OCI-M2 (cell line): Measurements from ENCODE around the gene TANK.
"Not testable (repeated sequence)": the region's sequence is repeated elsewhere in the genome, so short reads cannot be mapped to it uniquely, and the experiment has no call there.

Experiments
- DNase-seq: peaks from one replicate; lab custom pipeline; 2025; ENCODE audit not compliant: unreplicated experiment; lab: John Stamatoyannopoulos, UW

The TANK gene

GRCh38 chr2:161223139-161223732 lies 63.0 kb downstream of the TANK start:
- no peak for DNase-seq

GRCh38 chr2:161228511-161229240 lies 68.4 kb downstream of the TANK start:
- DNase-seq, result no peak

DNA sequence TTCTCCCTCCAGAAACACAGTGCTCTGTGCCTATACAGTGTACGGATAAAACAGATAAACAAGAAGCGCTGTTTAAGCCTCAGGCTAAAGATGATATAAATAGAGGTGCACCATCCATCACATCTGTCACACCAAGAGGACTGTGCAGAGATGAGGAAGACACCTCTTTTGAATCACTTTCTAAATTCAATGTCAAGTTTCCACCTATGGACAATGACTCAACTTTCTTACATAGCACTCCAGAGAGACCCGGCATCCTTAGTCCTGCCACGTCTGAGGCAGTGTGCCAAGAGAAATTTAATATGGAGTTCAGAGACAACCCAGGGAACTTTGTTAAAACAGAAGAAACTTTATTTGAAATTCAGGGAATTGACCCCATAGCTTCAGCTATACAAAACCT lies 70.7 kb downstream of the TANK start:
- no peak for DNase-seq

DNA sequence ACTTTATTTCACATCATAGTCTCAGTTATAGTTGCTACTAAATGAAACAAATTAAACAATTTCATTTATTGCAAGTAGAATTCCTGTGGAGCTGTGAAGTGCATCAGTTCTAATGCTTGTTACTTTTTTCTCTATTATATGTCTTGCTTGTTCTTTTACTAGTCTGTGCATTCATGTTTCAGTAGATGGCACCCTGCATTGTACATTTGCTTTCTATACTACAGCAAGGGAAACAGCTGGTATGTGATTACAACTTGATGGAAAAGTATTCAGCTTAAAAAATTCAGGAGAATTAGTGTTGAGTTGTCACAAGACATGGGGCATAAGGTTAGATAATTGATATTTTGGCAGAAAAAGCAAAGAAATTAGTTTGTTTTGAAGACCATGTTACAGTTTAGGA lies 72.3 kb downstream of the TANK start:
- DNase-seq, result no peak

DNA sequence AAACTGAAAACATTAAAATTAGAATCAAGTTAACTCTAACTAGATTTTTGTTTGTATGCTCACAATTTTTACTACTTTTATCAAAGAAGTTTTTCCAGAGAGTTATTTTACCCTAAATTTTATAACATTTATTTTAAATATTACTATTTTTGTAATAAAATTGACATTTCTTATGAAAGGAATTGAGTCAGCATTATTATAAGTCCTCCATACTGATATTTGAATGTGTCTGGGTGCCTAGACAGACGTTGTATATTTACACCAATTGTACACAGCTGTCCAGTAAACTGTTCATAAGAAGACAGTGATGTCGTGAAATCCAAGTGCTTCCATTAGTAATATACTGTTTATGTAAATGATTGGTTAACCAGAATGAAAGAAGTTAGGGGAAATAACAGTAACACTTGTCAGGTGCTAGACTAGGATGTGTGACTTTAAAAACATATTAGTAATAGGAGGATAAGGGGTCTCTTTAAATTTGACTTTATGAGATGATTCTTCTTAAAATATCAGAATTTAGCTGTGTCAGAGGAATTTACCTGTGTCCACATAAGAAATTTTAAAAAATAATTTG lies 73.7 kb downstream of the TANK start:
- DNase-seq, result no peak

- DNase-seq, result no peak
These were observed 74.4 kb downstream of the TANK start for GRCh38 chr2:161234627-161235026.

DNA sequence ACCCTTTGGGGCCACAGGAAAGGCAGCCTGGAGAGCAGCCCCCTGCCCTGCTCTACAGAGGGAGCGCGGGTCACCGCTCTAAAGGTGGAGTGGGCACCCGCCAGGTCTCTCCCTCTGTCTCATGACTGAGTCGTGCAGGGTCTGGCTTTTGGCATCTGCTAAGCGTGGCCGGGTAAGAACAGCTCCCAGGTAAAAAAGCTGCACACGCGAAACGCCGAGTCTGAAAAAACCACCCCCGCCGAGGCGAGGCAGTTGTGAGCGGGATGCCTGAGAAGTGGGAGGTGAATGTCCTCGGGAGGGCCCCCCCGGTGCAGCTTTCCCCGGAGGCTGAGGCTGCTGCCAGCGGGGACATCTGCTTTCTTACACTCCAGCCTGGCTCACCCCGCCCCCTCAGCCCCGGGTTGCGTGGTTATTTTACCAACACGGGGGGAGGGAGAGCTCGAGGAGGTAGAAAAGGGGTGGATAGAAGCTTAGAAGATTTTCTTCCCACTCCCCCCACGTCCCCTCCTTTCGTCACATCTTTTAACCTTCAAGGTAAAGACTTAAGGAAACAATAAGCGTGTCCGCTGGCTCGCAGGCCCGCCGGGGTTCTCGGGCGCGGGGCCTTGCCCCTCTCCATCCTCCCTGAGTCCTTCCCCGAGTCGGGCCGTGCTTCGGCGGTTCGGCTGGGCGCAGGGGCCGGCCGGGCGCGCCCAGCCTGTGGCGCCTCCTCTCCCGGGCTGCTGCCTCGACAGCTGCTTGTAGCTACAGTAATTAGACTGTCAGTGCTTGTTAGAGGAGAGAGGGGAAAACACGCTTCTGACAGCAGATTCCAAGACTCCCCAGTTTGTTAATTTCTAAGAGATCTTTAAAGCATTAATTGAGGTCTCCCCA lies 77.4 kb downstream of the TANK start:
- no peak for DNase-seq

GRCh38 chr2:161238265-161238559 lies 78.0 kb downstream of the TANK start:
- DNase-seq, result no peak

- DNase-seq, result no peak
These were observed 78.5 kb downstream of the TANK start for GRCh38 chr2:161238560-161239325.

GRCh38 chr2:161239326-161240109 lies 79.3 kb downstream of the TANK start:
- no peak for DNase-seq

DNA sequence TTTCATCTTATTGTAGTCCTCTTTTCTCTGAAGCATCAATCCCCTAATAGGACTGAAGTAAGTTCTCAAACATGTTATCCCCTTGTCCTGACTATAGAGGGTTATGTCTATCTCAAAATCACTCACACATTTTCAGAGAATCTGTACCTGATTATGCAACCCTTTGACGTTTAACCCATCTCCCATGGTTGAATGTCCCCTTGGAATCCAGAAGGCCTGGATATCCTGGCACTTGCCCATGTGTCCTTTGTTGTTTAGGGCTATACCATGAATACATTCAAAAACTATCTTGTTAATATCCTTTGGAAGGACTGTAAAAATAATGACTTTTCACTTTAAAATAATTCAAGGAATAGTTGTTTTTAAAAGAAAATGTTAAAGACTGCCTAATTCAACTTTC lies 81.7 kb downstream of the TANK start:
- no peak for DNase-seq

DNA sequence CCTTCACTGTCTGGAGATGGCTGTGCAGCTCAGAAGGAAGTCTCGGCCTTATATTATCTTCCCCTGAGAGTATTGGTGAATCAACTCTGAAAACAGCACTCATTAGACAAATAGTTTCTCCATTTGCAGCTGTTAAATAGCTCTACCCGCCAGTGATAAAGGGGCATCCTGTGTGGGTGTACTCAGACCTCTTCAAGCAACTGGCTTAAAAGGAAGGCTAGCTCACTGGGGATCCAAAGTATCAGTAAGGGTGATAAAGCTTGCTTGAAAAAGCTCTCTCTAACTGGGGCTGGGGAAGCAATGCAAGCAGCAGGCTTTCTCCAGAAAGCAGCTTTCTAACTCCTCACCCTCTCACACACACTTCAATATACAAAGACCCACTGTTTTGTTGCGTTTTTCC lies 83.1 kb downstream of the TANK start:
- no peak for DNase-seq

GRCh38 chr2:161243905-161244304 lies 83.7 kb downstream of the TANK start:
- no peak for DNase-seq

- not testable (repeated sequence) for DNase-seq
These were observed 84.4 kb downstream of the TANK start for GRCh38 chr2:161244387-161245260.

GRCh38 chr2:161245261-161245553 lies 85.0 kb downstream of the TANK start:
- DNase-seq, result no peak

DNA sequence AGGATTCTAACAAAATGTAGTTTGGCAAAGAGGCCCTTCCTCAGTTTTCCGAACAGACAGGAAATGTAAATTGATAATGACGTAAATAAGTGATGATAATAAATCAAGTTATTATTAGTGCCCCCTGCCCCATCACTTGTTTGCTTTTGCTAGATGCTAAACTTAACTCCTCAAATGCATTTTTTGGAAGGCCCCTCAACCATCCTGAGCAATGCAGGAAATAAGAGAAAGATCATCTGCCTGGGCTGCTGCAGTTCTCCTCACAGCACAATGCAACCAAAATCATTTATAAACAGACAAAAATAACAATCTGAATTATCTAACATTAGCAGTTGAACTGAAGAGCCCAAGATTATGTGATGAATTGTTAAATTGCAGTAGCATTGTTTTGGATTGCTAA lies 85.4 kb downstream of the TANK start:
- DNase-seq, result no peak

DNA sequence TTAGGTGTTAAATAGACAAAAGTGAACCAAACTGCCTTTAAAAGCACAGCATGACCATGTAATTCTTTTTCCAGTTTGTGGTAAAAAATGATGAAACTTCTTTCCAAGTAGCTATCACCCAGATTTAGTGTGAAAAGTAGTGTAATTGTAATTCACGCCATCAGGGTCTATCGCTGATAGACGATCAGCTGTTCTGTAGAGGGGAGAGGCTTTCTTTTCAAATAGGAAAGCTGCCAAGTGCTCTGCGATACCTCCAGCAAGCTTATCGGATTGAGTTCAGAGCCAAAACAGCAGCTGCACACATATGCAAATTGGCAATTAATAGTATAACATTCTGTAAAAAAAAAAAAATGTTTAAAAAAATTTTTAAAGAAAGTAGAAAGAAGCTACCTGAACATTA lies 86.1 kb downstream of the TANK start:
- no peak for DNase-seq

DNA sequence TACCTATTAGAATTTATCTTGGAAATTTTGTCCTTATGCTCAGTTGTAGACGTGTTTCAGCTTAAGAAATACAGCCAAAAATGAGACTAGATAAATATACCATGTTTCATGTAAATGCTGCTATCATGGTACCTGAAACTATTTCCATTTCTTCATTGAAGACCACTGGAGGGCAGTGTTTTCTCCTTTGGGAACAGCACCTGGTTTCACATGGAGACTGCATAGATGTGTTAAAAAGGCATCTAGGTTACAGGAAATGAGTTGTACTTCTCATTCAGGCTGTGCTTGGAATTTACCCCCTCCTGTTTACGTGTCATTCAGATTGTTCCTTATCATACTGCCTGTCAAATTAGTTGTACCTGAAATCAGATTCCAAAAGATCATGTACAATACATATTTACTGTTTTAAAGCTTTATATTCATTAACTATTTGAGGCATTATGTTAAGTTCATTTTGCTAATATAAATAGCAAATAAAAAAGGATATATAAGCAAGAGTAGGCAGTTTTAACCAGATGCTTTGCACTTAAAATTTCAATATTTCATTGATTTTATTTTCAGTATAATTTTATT lies 90.7 kb downstream of the TANK start:
- peak; percentile 8 for DNase-seq
